ENCODE measurements around the gene ARAP3.

The ARAP3 gene

GRCh38 chr5:141697586-141697985, 15.6 kb upstream of the ARAP3 start:
- DNase-seq (ENCODE audit: low spot score): no peak

DNA sequence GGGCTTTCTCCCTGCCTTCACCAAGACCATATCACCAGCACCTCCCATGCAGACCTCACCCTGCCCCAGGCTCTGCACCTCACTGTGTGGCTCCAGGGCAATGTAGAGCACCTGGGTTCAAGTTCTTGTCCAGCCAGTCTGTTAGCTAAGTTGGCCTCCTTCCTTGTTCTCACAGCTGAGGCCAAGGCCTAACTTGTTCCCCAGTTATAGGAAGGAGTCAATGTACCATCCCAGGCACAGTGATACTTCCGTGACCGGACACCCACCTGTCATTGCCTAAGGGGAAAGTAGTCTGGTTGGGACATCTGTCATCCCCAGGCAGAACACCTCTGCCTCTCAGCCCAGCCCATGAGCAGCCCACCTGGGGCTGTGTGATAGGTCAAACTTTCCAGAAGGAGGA, 14.4 kb upstream of the ARAP3 start:
- no peak for DNase-seq (ENCODE audit: low spot score)

GRCh38 chr5:141695627-141696215, 13.7 kb upstream of the ARAP3 start:
- peak; percentile 90 for DNase-seq (ENCODE audit: low spot score)

- no peak for DNase-seq (ENCODE audit: low spot score)
Observed at GRCh38 chr5:141694479-141694878, 12.4 kb upstream of the ARAP3 start.

GRCh38 chr5:141692919-141693725, 11.1 kb upstream of the ARAP3 start:
- DNase-seq (ENCODE audit: low spot score): peak; percentile 65

DNA sequence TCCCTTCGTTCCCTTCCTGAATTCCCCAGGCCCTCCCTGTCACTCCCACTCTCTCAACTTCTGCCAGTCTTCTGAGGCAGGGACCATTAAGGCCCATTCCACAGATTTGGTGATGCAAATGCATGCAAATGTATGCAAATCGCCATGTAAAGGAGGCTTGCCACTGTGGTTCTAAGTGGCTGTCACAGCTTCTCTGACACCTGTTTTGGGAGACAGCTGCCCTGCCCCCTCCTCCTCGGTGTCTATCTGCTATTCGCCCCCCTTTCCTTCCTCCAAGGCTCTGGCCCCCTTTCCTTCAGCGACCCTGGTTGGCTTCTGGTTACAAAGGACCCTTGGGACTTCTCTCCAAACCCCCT, 10.5 kb upstream of the ARAP3 start:
- no peak for DNase-seq (ENCODE audit: low spot score)

DNA sequence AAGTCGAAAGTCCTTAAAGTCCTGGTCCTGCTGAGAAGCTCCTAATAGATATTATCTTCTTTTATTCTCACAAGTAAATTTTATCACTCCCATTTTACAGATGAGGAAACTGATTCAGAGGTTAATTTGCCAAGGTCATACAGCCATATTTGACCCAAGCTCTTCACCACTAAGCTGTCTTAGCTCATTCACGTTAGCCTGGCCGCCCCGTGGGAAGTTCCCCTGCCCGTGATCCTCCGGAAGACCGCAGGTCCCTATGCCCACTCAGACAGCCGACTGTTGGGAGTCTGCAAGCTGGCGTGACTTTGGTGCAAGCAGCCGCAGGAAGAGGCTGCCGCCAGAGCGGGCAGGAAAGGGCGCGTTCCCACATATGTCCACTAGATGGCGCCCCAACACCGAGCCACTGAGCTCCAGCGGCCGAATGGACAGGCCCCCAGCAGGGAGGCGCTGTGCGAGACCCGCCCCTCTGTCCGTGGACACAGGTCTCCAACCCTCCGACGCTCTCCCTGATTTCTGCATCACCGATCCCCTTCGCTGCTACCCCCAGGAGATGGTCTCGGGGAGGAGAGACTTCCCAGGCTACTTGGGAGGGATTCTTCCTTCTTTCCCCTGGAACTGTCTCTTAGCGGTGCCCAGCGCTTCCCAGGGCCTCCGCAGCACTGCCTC, 10.0 kb upstream of the ARAP3 start:
- peak; percentile 78 for DNase-seq (ENCODE audit: low spot score)

DNA sequence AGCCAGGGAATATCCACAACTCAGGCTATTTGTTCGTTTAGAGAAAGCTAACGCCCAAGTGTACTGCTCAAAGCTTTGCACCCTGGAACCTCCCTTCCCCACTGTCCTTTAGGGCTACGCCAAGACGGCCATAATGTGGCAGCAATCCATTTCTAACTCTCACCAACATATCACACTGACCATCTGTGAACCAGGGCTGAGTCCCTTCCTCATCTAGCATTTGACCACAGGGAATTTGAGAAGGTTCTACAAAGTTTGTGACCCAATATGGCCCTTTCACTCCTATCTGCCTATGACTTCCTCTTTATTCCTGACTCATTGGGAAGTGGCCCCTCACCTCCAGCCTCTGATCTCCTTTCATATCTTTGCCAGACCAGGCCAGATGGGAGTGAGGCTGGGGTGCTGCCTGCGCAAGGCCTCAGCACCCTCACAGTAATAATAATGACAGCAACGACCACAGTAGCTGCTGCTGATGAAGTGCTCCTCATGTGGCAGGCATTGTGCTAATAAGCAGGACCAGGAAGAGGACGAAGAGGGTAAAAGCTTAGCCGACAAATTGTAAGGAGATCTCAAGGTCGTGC, 9.3 kb upstream of the ARAP3 start:
- no peak for DNase-seq (ENCODE audit: low spot score)

DNA sequence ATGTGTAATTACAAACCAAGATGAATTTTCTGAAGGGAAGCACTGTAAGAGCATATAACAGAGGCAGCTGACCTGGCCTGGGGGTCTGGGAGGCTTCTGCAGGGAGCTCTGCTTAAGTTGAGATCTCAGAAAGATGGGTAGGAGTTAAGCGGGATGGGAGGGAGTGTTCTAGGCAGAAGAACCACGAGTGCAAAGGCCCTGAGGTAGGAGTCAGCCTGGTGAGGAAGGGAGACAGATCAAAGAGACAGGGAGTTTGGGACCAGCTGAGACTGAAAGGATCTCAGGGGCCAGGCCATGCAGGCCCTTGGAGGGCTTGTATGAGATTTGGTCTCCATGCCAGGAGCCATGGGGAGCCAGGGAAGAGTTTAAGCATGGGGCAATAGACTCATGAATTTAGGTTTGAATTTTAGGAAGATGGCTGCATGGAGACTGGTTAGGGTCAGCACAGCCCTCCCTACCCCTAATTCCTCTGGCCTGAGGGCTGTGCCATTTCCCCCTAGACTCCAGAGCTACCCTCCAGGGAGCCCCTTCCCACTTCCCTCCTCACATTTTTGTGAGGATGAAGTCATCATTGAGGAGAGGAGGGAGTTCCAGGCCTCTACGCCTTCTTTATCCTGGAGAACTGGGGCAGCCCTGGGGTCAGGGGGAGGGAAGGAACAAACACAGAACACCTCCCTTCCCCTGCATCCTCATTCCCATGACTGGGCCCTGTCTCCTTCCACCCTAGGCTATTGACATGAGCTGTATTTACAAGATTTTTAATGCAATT, 4.8 kb upstream of the ARAP3 start:
- DNase-seq (ENCODE audit: low spot score): no peak

- no peak for DNase-seq (ENCODE audit: low spot score)
Observed at GRCh38 chr5:141685591-141685990, 3.6 kb upstream of the ARAP3 start.

- DNase-seq (ENCODE audit: low spot score): no peak
Observed at GRCh38 chr5:141683596-141684141, 1.6 kb upstream of the ARAP3 start.

- DNase-seq (ENCODE audit: low spot score): no peak
Observed at GRCh38 chr5:141681295-141681694, 735 bp downstream of the ARAP3 start.

GRCh38 chr5:141680751-141681201, 1.3 kb downstream of the ARAP3 start:
- DNase-seq (ENCODE audit: low spot score): no peak

- DNase-seq (ENCODE audit: low spot score): no peak
Observed at GRCh38 chr5:141680178-141680577, 1.9 kb downstream of the ARAP3 start.

GRCh38 chr5:141677415-141677814, 4.6 kb downstream of the ARAP3 start:
- no peak for DNase-seq (ENCODE audit: low spot score)

DNA sequence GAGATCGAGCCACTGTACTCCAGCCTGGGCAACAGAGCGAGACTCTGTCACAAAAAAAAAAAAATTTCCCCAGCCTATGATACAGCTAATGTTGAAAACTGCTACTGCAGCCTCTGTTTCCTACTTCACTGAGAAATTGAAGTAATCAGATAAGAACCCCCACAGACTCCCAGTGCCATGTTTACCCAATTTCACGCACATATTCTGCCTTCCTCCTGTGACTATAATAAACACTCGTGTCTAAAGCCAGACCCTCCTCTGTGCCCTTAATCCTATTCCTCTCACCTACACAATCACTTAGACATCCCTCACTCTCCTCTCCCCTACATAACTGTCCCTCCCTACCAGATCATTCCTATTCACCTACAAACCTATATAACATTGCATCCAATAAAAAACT, 6.4 kb downstream of the ARAP3 start:
- DNase-seq (ENCODE audit: low spot score): no peak

DNA sequence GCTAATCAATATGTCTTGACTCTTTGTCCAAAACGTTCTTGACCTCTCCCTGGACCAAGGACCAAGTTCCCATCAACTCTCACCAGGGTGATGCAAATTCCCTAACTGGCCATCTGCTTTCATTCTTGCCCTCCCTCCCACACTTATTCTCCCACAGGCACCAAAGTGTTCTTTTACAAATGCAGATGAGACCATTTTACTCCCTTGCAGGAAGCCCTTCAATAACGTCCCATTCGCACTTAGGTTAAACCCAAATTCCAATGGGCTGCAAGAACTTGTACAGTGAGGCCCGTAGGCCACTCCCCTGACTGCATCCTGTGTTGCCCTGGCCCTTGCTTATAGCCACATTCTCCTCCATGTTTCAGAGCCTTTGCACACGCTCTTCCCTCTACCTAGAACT, 7.3 kb downstream of the ARAP3 start:
- DNase-seq (ENCODE audit: low spot score): no peak

DNA sequence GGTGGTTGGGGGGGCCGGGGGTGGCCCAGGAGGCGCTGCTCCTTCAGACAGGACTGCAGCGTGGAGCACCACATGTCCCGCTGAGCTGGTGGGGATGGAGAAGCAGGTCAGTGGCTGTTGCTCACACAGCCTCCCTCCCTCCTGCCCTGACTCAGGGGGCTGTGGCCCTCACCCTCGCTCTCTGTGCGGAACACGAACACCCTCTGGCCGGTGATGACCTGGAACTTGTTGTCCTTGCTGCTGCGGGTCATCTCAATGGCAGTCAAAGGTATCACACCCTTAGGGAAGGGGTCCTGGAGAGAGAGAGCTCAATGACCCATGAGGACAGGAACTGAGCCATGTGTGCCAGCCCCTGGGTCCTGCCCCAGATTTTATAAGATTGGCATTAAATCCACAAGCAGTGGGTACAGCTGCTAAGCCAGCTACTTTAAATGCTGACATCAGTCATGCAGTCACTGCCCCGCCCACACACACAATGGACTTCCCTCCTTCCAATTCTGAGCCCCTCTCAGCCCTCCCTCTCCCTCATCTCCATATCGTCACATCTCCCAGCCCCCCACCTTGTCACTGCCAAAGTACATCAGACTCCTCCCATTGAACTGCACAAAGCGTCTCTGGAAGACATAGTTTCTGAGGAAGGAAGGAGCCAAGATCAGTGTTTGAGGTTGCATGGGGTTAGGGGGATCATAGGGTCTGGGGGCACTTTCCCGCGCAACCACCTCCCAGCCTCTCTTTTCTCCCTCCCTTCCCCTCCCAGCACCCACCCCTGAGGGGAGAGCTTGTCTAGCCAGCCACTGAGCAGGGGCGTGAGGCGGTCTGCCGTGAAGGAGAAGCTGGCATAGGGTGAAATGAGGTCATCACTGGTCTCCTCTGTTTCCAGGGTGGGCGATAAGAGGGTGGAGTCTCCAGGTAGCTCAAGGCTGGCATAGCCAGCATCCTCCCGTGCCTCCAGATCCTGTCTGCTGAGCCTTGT, 8.9 kb downstream of the ARAP3 start:
- DNase-seq (ENCODE audit: low spot score): no peak

GRCh38 chr5:141672071-141672840, 9.8 kb downstream of the ARAP3 start:
- DNase-seq (ENCODE audit: low spot score): no peak

- DNase-seq (ENCODE audit: low spot score): no peak
Observed at GRCh38 chr5:141669520-141669919, 12.5 kb downstream of the ARAP3 start.
